Measurements from ENCODE around the gene DRC7.

DRC7 gene

GRCh38 chr16:57677622-57678369, 16.8 kb upstream of the DRC7 start:
- DNase-seq: no peak

GRCh38 chr16:57679016-57679415, 15.6 kb upstream of the DRC7 start:
- DNase-seq: no peak

GRCh38 chr16:57679767-57680482, 14.7 kb upstream of the DRC7 start:
- no peak for DNase-seq

GRCh38 chr16:57680842-57681375, 13.7 kb upstream of the DRC7 start:
- no peak for DNase-seq

- DNase-seq: no peak
These were observed 12.5 kb upstream of the DRC7 start for GRCh38 chr16:57681950-57682728.

- DNase-seq: no peak
These were observed 11.6 kb upstream of the DRC7 start for GRCh38 chr16:57682809-57683635.

- no peak for DNase-seq
These were observed 10.7 kb upstream of the DRC7 start for GRCh38 chr16:57683636-57684545.

GRCh38 chr16:57684626-57685358, 9.8 kb upstream of the DRC7 start:
- DNase-seq: no peak

- DNase-seq: no peak
These were observed 9.0 kb upstream of the DRC7 start for GRCh38 chr16:57685633-57686032.

GRCh38 chr16:57686577-57686976, 8.0 kb upstream of the DRC7 start:
- no peak for DNase-seq

- no peak for DNase-seq
These were observed 7.2 kb upstream of the DRC7 start for GRCh38 chr16:57687363-57687929.

GRCh38 chr16:57688487-57688986, 6.1 kb upstream of the DRC7 start:
- DNase-seq: no peak

- no peak for DNase-seq
These were observed 5.4 kb upstream of the DRC7 start for GRCh38 chr16:57688987-57689761.

- DNase-seq: peak; percentile 55 to 69
These were observed 4.6 kb upstream of the DRC7 start for GRCh38 chr16:57689762-57690558.

GRCh38 chr16:57690782-57691471, 3.7 kb upstream of the DRC7 start:
- DNase-seq: no peak

GRCh38 chr16:57692636-57693035, 2.0 kb upstream of the DRC7 start:
- DNase-seq: no peak

- no peak for DNase-seq
These were observed 1.1 kb upstream of the DRC7 start for GRCh38 chr16:57693550-57693949.

GRCh38 chr16:57694231-57694724, 328 bp upstream of the DRC7 start:
- no peak for DNase-seq
